Measurements from ENCODE around the gene ANKRD28. TPM values are rescaled to one million over a fixed set of nuclear protein-coding genes. Genes with fewer than 3 reads are reported as not detected.
"Not testable (repeated sequence)": the region's sequence is repeated elsewhere in the genome, so short reads cannot be mapped to it uniquely, and the experiment has no call there.

The ANKRD28 gene
- total RNA-seq, 4 donors from 2014 or later, result 26.8 to 55.9 (median 43.6) TPM

- Histone ChIP-seq H3K27me3 (no peaks in the 10 kb centered on the region), H3K36me3 (no peaks in the 10 kb centered on the region), H3K9me3 (no peaks in the 10 kb centered on the region), H3K4me1 (peaks cover 0 to 47% (median 7%) of the 10 kb centered on the region in 3 donors), H3K27ac (no peak overlapping the region), H3K4me3 (no peak overlapping the region)
- ATAC-seq, result no peak
- TF ChIP-seq POLR2AphosphoS5 (IDR thresholded peaks at IDR 0.05), result no peak
- no peak for TF ChIP-seq POLR2A (IDR thresholded peaks at IDR 0.05)
- no peak for TF ChIP-seq EP300 (IDR thresholded peaks at IDR 0.05)
- TF ChIP-seq CTCF (IDR thresholded peaks at IDR 0.05), result no peak
- WGBS, 2 donors (ENCODE audit: low coverage in 1 of 2), result 87 to 100% methylated on average over 1 to 2 of the region's 2 CpGs
These were observed 15.3 kb downstream of the ANKRD28 start for GRCh38 chr3:15782429-15782828.

DNA sequence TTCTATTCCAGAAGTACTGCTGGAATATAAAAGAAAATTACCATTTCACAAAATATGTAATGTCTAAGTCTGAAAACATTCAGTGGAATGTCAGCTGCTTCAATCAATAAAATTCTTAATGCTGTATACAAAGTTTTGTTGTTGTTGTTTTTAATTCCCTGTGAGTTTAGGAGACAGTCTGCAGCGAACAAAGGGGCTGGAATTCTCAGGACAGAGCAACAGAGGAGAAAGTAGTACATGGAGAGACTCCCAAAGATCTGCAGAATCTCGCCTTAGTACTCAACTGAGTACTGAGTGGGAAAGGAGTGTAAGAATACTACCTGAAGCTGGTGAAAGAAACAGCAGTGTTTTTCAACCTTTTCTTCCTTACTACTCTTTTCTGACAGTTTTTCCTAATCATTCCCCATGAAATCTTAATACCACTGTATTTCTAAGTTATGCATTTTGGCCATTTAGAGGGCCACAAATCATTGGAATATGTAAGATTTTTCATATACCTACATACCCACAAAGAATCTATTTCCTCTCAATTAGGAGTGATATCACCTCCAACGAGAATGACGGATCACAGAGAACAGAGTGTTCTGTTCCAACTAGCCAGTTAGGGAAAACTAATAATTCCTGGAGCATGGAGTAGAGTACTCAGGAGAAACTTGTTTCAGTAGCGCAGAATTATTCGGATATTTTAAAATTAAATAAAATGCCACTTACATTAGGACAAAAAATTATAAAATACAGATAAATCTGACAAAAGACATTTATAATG, 16.0 kb downstream of the ANKRD28 start:
- Histone ChIP-seq H3K9me3 (no peaks in the 10 kb centered on the region), H3K27ac (peak overlapping the region in 2 of 4 donors; percentile 2 to 24), H3K36me3 (no peaks in the 10 kb centered on the region), H3K27me3 (no peaks in the 10 kb centered on the region), H3K4me3 (no peak overlapping the region), H3K4me1 (peaks cover 0 to 43% (median 7%) of the 10 kb centered on the region in 3 donors)
- no peak for TF ChIP-seq POLR2A (IDR thresholded peaks at IDR 0.05)
- no peak for TF ChIP-seq CTCF (IDR thresholded peaks at IDR 0.05)
- TF ChIP-seq POLR2AphosphoS5 (IDR thresholded peaks at IDR 0.05), result peak; percentile 60
- no peak for TF ChIP-seq EP300 (IDR thresholded peaks at IDR 0.05)
- WGBS, 2 donors (ENCODE audit: low coverage in 1 of 2), result 80 to 88% methylated on average over 6 of the region's 6 CpGs
- ATAC-seq, result peak; percentile 43

DNA sequence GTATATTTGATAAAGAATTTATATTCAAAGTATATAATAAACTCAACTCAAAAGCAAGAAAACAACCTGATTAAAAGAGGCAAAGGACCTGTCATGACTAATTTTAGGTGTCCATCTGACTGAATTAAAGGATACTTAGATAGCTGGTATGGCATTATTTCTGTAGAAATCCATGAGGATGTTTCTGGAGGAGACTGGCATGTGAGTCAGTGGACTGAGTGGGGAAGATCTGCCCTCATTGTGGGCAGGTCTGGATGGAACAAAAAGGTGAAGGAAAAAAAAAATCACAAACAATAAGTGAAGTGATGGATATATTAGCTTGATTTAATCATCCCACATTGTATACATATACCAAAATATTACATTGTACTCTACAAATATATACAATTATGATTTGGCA, 16.6 kb downstream of the ANKRD28 start:
- no peak overlapping the region for H3K4me3 ChIP-seq
- H3K4me1 ChIP-seq, result peaks cover 0 to 39% (median 7%) of the 10 kb centered on the region in 3 donors
- no peaks in the 10 kb centered on the region for H3K36me3 ChIP-seq
- TF ChIP-seq POLR2A (IDR thresholded peaks at IDR 0.05) (no peak), POLR2AphosphoS5 (IDR thresholded peaks at IDR 0.05) (no peak), EP300 (IDR thresholded peaks at IDR 0.05) (no peak), CTCF (IDR thresholded peaks at IDR 0.05) (no peak)
- no peaks in the 10 kb centered on the region for H3K27me3 ChIP-seq
- ATAC-seq, result no peak
- no peak overlapping the region for H3K27ac ChIP-seq
- no peaks in the 10 kb centered on the region for H3K9me3 ChIP-seq

- ATAC-seq, result no peak
- no peaks in the 10 kb centered on the region for H3K27me3 ChIP-seq
- no peaks in the 10 kb centered on the region for H3K9me3 ChIP-seq
- no peak for TF ChIP-seq POLR2A (IDR thresholded peaks at IDR 0.05)
- TF ChIP-seq CTCF (IDR thresholded peaks at IDR 0.05), result no peak
- no peak for TF ChIP-seq EP300 (IDR thresholded peaks at IDR 0.05)
- WGBS, 2 donors (ENCODE audit: low coverage in 1 of 2), result 86 to 100% methylated on average over 1 of the region's 1 CpG
- H3K4me3 ChIP-seq, result no peak overlapping the region
- H3K36me3 ChIP-seq, result no peaks in the 10 kb centered on the region
- peaks cover 0 to 35% (median 7%) of the 10 kb centered on the region in 3 donors for H3K4me1 ChIP-seq
- no peak overlapping the region for H3K27ac ChIP-seq
These were observed 18.7 kb downstream of the ANKRD28 start for GRCh38 chr3:15779111-15779510.

DNA sequence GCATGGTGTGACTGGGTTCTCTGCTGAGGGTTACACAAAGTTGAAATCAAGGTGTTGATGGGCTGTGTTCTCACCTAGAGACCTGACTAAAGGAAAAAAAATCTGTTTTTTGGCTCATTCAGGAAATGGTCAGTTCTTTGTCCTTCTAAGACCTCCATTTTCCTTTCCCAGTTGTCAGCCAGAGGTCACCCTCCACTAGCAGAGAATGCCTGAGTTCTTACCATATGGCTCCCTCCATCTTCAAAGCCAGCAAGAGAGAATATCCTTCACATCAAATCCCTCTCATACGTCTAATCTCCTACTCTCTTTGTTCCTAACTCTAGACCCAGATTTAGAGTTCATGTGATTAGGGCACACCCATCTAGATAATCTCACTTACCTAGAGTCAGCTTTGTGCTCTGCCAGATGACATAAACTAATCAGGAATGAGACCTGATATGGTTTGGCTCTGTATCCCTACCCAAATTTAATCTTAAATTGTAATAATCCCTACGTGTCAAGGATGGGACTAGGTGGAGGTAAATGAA, 19.4 kb downstream of the ANKRD28 start:
- Histone ChIP-seq H3K27ac (no peak overlapping the region), H3K36me3 (no peaks in the 10 kb centered on the region), H3K4me1 (peaks cover 0 to 28% (median 7%) of the 10 kb centered on the region in 3 donors), H3K9me3 (no peaks in the 10 kb centered on the region), H3K27me3 (no peaks in the 10 kb centered on the region), H3K4me3 (no peak overlapping the region)
- no peak for ATAC-seq
- TF ChIP-seq CTCF (IDR thresholded peaks at IDR 0.05) (no peak), POLR2A (IDR thresholded peaks at IDR 0.05) (no peak), EP300 (IDR thresholded peaks at IDR 0.05) (no peak), POLR2AphosphoS5 (IDR thresholded peaks at IDR 0.05) (no peak)
- 71 to 95% methylated on average over 2 of the region's 2 CpGs for WGBS, 2 donors (ENCODE audit: low coverage in 1 of 2)

- not testable (repeated sequence) for H3K27ac ChIP-seq, H3K4me3 ChIP-seq, H3K9me3 ChIP-seq, H3K4me1 ChIP-seq, H3K27me3 ChIP-seq, ATAC-seq, H3K36me3 ChIP-seq
- WGBS, 2 donors (ENCODE audit: low coverage in 1 of 2), result 90 to 95% methylated on average over 3 to 4 of the region's 6 CpGs
These were observed 22.7 kb downstream of the ANKRD28 start for GRCh38 chr3:15774931-15775560.
